ENCODE results near the gene PRKCA.
"Not testable (repeated sequence)": the region's sequence is repeated elsewhere in the genome, so short reads cannot be mapped to it uniquely, and the experiment has no call there.

DNA sequence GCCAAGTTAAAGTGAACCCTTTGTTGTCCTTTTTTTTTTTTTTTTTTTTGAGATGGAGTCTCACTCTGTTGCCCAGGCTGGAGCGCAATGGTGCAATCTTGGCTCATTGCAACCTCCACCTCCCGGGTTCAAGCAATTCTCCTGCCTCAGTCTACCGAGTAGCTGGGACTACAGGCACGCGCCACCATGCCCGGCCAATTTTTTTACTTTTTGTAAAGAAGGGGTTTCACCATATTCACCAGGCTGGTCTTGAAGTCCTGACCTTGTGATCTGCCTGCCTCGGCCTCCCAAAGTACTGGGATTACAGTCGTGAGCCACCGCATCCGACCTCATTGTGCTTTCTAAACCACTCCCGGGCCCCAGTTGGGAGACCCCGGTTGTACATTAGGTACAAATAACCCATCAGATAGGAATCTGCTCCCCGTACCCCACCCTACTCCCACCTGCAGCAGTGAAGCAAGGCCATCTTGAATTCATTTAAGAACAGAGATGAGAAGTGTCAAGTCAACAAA, 410.7 kb downstream of the PRKCA start:
- TF ChIP-seq, protein P1, sequence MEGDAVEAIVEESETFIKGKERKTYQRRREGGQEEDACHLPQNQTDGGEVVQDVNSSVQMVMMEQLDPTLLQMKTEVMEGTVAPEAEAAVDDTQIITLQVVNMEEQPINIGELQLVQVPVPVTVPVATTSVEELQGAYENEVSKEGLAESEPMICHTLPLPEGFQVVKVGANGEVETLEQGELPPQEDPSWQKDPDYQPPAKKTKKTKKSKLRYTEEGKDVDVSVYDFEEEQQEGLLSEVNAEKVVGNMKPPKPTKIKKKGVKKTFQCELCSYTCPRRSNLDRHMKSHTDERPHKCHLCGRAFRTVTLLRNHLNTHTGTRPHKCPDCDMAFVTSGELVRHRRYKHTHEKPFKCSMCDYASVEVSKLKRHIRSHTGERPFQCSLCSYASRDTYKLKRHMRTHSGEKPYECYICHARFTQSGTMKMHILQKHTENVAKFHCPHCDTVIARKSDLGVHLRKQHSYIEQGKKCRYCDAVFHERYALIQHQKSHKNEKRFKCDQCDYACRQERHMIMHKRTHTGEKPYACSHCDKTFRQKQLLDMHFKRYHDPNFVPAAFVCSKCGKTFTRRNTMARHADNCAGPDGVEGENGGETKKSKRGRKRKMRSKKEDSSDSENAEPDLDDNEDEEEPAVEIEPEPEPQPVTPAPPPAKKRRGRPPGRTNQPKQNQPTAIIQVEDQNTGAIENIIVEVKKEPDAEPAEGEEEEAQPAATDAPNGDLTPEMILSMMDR (IDR thresholded peaks at IDR 0.05) = not testable (repeated sequence)
- TF ChIP-seq POLR2A (IDR thresholded peaks at IDR 0.05; ENCODE audit: low read depth); EP300 (IDR thresholded peaks at IDR 0.05): not testable (repeated sequence)
